Lung (tissue), 12 donors: Measurements from ENCODE around the gene PTGES3L. TPM values are rescaled to one million over a fixed set of nuclear protein-coding genes. Genes with fewer than 3 reads are reported as not detected.
A peak's percentile ranks its signal among the peaks of the same experiment; 100 is the strongest.

ENCODE experiments used
- ATAC-seq: fragments of 200-7000 bp; cut with Tn5 transposase; one replicate; pipeline ENCODE4 v1.9.1; 2020; ENCODE audit warnings: moderate number of reproducible peaks; ENCODE audit not compliant: insufficient read depth, low FRiP score
- DNase-seq, 3 donors: peaks; one replicate each; pipeline ENCODE4 v3.0.0-alpha.2; 2013 to 2017
- H3K27ac ChIP-seq, 2 donors: one replicate each; pipeline ENCODE4 v1.5.1; 2013; ENCODE audit warnings: mild to moderate bottlenecking in 2 of 2, moderate library complexity in 2 of 2, control low read depth in 1 of 2, inconsistent platforms in 1 of 2, low read depth in 1 of 2, low read length in 1 of 2
- H3K27me3 ChIP-seq, 3 donors: one replicate each; pipeline ENCODE4 v1.5.1; 2013; ENCODE audit warnings: low read length in 2 of 3; ENCODE audit not compliant: control insufficient read depth in 3 of 3, insufficient read depth in 3 of 3
- H3K36me3 ChIP-seq, 4 donors: one replicate each; pipeline ENCODE4 v1.5.1; 2013; ENCODE audit warnings: low read length in 4 of 4, mild to moderate bottlenecking in 1 of 4, moderate library complexity in 1 of 4; ENCODE audit not compliant: control insufficient read depth in 4 of 4, insufficient read depth in 4 of 4
- H3K4me1 ChIP-seq, 5 donors: one replicate each; pipeline ENCODE4 v1.5.1; 2013; ENCODE audit warnings: low read length in 5 of 5, mild to moderate bottlenecking in 2 of 5, moderate library complexity in 1 of 5; ENCODE audit not compliant: control insufficient read depth in 5 of 5, insufficient read depth in 5 of 5
- H3K4me3 ChIP-seq: one replicate; pipeline ENCODE4 v1.5.1; 2013; ENCODE audit warnings: mild to moderate bottlenecking, control low read depth, moderate library complexity
- H3K9ac ChIP-seq, 2 donors: one replicate each; pipeline ENCODE4 v1.5.1; 2013; ENCODE audit warnings: low read length in 2 of 2, control low read depth in 1 of 2; ENCODE audit not compliant: insufficient read depth in 1 of 2
- H3K9me3 ChIP-seq, 4 donors: one replicate each; pipeline ENCODE4 v1.5.1; 2013; ENCODE audit warnings: low read length in 3 of 4, mild to moderate bottlenecking in 1 of 4, moderate library complexity in 1 of 4; ENCODE audit not compliant: control insufficient read depth in 4 of 4, insufficient read depth in 3 of 4
- WGBS, 2 donors: extraction: QIAGEN DNeasy Blood & Tissue Kit; methylation state at CpG; one replicate each; pipeline ENCODE4 v1.1.7; 2013; 5-methylcytosine and 5-hydroxymethylcytosine counted together
- polyA plus RNA-seq, 2 donors: library from polyadenylated mRNA; stranded (reverse); fragments of 200-250 nt; gene quantifications; one replicate each; pipeline ENCODE4 v1.2.1, GENCODE V29; 2013
- total RNA-seq, 2 donors: library from RNA; depleted of rRNA in 1 of 2; stranded (reverse); fragments of >200 nt in 1 of 2; gene quantifications; one replicate each; pipeline ENCODE4 v1.2.1, GENCODE V29; 2014 to 2021
- TF ChIP-seq, protein P1 (sequence below): IDR thresholded peaks from 2 replicates; pipeline ENCODE4 v1.5.1; 2012; ENCODE audit warnings: mild to moderate bottlenecking; ENCODE audit errors: control extremely low read depth, extremely low read depth
- donor health status: control.
- donor health status: control.
- donor health status: Bipolar disorder and iron deficiency.
- donor health status: healthy.
- donor health status: DM: yes; HTN: yes; CAD: no.

Gene PTGES3L
- total and polyA plus RNA-seq, 4 donors = 0.43 to 1.8 (median 0.91) TPM

DNA sequence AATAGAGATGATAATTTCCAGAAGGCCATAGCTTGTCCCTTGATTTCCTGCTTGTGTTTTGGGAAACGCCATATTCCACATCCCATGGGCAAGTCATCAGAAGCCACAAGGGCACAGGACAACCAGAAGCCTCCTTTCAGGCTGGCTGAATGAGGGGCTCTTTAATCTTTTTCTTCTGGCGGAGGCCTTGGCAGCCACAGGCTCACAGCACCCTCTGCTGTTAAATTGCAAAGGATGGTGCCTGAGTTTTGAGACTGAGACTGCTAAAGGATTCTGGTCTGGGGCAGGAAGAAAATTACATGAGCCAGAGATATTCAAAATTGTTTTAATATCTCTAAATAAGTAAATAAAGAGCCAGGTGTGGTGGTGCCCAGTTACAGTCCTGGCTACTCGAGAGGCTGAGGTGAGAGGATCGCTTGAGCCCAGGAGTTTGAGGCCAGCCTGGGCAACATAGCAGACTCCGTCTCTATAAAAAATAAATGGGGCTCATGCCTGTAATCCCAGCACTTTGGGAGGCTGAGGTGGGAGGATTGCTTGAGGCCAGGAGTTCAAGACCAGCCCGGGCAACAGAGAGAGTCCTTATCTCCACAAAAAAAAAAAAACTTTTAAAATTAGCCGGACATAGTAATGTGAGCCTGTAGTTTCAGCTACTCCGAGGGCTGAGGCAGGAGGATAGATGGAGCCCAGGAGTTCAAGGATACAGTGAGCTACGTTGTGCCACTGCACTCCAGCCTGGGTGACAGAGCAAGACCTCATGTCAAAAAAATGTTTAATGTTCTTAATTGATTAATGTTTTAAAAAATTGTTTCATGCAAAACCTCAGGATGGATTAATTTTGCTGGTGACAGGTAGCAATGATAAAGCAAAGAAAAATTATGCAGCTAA lies 41.9 kb downstream of the PTGES3L start:
- no peaks in the 10 kb centered on the region for H3K36me3 ChIP-seq
- 45 to 52% methylated on average over 9 of the region's 9 CpGs for WGBS, 2 donors
- no peaks in the 10 kb centered on the region for H3K27me3 ChIP-seq
- no peak overlapping the region for H3K9ac ChIP-seq
- H3K4me3 ChIP-seq = no peak overlapping the region
- ATAC-seq (no peak), DNase-seq (peak; percentile 72 to 81 (median 80))
- no peaks in the 10 kb centered on the region for H3K9me3 ChIP-seq
- TF ChIP-seq, protein P1, sequence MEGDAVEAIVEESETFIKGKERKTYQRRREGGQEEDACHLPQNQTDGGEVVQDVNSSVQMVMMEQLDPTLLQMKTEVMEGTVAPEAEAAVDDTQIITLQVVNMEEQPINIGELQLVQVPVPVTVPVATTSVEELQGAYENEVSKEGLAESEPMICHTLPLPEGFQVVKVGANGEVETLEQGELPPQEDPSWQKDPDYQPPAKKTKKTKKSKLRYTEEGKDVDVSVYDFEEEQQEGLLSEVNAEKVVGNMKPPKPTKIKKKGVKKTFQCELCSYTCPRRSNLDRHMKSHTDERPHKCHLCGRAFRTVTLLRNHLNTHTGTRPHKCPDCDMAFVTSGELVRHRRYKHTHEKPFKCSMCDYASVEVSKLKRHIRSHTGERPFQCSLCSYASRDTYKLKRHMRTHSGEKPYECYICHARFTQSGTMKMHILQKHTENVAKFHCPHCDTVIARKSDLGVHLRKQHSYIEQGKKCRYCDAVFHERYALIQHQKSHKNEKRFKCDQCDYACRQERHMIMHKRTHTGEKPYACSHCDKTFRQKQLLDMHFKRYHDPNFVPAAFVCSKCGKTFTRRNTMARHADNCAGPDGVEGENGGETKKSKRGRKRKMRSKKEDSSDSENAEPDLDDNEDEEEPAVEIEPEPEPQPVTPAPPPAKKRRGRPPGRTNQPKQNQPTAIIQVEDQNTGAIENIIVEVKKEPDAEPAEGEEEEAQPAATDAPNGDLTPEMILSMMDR = peak; percentile 57
- H3K27ac ChIP-seq = no peak overlapping the region
- H3K4me1 ChIP-seq = no peaks in the 10 kb centered on the region

DNA sequence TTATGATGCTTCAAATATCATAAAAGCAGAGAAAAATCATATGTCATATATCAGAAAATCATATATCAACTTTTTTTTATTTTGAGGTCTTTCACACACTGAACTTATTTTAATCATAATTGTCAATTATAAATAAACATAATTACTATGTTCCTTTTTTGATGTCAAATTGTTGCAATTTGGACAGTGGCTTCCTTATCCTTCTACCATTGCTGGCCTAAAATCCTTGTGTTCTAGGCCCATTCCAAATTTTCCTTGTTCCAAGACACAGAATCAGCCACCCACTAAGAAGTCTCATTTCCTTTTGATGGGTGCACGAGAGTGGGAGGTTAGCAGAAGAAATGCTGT lies 50.4 kb downstream of the PTGES3L start:
- Histone ChIP-seq H3K9ac (no peak overlapping the region), H3K9me3 (no peaks in the 10 kb centered on the region), H3K4me3 (no peak overlapping the region), H3K27ac (no peak overlapping the region), H3K27me3 (no peaks in the 10 kb centered on the region), H3K36me3 (no peaks in the 10 kb centered on the region), H3K4me1 (peaks cover 0 to 8% (median 6%) of the 10 kb centered on the region in 5 donors)
- TF ChIP-seq, protein P1 = no peak
- ATAC-seq (no peak), DNase-seq (no peak)
- 97 to 100% methylated on average over 1 of the region's 1 CpG for WGBS, 2 donors

DNA sequence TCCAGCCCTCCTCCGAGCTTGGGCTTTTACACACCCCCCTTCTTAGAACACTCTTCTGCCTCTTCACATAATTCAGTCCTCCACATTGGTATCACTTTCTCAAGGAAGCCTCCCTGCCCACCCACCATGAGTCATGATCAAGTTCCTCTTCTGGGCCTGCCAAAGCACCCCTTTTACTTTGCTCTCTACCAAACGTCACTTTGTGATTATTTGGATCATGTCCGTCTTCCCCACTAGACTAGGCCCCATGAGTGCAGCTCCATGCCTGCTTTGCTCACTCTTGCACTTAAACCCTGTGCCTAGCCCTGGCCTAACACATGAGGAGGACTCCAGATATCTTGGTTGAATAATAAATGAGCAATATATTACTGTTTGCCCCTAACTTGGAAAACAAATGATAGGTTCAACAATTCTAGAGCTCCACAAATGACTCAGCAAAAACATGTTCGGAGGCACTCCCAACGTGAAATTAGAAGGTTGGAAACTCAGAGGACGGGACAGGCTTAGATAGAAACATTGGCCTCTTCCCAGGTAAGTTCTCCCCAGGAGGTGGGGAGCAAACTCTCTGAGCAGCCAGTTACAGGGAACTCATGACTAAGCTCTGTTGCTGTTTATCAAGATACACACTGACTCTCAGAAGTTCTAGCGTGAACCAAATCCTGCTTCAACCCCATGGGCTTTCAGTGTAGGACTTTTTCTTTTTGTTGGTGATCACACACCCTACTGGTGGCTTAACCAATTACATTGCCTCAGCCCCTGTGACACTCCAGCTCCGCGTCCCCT lies 51.0 kb downstream of the PTGES3L start:
- H3K4me1 ChIP-seq = peaks cover 0 to 8% (median 6%) of the 10 kb centered on the region in 5 donors
- 18 to 20% methylated on average over 9 of the region's 9 CpGs for WGBS, 2 donors
- H3K36me3 ChIP-seq = no peaks in the 10 kb centered on the region
- DNase-seq (peak; percentile 67 to 92 (median 91)), ATAC-seq (peak; percentile 92)
- H3K9me3 ChIP-seq = no peaks in the 10 kb centered on the region
- peak overlapping the region in 1 of 2 donors; percentile 0 for H3K9ac ChIP-seq
- peak overlapping the region; percentile 17 to 90 for H3K27ac ChIP-seq
- TF ChIP-seq, protein P1 = peak; percentile 70
- no peaks in the 10 kb centered on the region for H3K27me3 ChIP-seq
- H3K4me3 ChIP-seq = no peak overlapping the region
